ENCODE data around the gene IZUMO1.
"Not testable (repeated sequence)": the region's sequence is repeated elsewhere in the genome, so short reads cannot be mapped to it uniquely, and the experiment has no call there.

The IZUMO1 gene

DNA sequence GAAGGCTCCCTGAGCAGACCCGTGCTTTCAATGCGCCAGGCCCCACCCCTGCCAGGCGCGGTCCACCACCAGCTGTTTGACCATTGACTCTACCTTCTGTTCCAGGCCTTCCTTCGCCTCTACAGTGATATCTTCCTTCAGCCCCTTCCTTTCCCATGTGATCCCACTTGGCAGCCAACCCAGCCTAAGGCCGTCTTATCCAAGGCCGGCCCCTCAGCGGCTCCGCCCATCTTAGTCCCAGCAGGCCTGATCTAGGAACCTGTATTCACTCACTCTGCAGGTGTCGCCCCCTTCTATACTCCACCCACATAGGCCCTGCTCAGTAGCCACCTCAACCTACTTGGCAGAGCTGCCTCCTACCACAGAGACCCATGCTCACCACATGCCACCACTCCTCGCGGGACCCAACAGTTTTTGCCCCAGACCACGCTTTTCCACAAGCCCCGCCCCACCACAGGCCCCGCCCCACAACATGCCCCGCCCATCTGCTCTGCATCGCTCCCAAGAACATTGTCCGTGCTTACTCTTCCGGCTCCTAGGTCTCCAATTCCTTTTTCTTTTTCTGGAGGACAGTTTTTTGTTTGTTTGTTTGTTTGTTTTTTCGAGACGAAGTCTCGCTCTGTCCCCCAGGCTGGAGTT lies 9.2 kb downstream of the IZUMO1 start:
- no peak for DNase-seq (ENCODE audit: low read depth in 2 of 2)

DNA sequence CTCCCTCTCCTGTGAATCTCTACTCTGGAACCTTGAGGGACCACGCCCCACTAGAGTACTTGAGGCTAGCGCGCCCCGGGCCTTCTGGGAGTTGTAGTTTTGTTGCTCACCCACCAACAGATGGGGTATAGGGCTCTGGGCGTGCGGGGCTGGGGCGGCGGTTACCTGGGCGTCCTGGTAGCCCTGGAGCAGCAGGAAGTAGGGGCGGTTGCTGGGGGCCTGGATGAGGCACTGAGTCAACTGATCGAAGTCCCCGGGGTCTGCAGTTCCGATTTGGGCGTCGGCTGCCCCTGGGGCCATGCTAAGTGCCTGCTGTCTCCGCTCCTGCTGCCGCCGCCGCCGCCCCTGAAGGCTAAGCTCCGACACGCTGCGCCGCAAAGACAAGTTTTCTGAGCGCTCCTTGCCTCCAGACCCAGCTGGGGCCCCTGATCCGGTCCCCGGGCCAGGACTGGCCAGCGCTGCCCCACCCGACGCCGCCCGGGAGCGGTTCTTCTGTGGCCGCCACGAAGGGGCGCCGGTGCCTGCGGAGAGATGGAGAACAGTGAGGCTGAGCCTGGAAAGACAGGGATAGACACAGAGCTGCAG lies 11.6 kb downstream of the IZUMO1 start:
- DNase-seq (ENCODE audit: low read depth in 2 of 2), result no peak

DNA sequence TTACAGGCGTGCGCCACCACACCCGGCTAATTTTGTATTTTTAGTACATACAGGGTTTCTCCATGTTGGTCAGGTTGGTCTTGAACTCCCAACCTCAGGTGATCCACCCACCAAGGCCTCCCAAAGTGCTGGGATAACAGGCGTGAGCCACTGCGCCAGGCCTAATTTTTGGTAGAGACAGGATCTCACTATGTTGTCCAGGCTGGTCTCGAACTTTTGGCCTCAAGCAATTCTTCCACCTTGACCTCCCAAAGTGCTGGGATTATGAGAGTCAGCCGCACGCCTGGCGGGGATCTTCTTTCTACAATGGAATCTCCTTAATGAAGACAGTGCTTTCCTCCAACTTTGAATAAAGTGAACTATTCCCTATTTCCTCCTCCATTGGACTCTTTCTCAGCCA lies 12.1 kb downstream of the IZUMO1 start:
- DNase-seq (ENCODE audit: low read depth in 2 of 2), result no peak

DNA sequence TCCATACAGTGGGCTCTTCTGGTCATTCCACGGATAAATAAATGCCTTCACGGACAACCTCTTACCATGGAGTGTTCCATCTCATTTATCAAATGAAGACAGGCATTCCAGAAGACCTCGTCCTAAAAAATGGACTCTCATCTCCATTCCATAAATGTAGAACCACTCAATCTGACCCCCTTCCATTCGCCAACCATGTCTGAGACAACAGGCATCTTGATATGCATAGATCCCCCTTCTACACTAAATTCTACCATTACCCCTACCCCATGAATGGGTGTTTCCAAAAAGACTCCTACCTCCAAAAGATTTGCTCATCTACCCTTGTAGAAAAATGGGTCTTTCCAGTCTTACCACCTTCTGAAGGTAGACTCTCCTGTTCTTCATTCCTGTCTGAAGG lies 15.3 kb downstream of the IZUMO1 start:
- no peak for DNase-seq (ENCODE audit: low read depth in 2 of 2)

DNA sequence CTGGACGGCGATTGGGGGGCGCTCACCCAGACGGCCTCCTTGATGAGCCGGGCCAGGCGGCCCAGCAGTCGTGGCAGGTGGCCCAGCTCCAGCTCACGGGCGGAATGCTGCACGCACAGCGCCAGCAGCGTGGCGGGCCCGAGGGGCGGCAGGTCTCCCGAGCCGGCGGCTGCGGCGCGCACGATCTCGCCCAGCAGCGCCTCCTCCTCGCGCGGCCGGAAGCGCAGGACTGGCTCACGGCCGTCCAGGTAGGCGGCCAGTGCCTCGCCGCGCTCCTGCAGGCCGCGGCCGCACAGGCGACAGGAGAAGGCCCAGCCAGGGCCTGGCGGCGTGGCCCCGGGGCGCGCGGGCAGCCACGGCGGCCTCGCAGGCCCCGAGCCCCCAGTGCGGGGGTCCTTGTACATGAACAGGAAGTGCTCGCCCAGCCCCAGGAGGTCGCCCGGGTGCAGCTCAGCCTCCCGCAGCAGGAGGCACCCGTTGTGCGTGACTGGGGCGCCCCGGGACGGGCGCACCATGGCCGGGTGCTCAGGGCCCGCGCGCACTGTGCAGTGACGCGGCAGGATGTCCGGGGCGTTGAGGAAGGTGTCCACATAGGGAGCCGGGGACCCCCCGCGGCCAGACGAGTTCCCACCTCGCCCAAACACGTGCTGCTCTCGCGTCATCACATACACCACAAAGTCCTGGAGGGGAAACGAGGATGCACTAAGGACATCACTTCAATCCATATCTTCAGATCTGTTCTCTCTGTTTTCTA lies 17.6 kb downstream of the IZUMO1 start:
- DNase-seq (ENCODE audit: low read depth in 2 of 2), result no peak

DNA sequence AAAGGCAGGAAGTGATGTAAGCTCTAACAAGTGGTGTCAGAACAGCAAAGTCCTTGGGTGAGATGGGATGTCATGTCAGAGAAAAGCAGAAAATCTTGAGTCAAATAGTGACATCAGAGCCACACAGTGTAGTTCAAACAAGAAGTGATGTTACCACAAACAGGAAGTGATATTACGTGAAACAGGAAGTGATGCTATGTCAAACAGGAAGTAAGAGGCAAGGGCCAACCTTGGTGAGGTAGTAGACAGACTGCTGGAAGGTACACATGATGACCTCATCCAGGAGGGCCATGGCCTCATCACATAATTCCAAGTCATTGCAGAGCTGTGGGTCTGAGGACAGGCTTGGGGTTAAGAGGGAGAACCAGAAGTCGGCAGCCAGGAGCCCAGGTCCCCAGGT lies 20.2 kb downstream of the IZUMO1 start:
- no peak for DNase-seq (ENCODE audit: low read depth in 2 of 2)

DNA sequence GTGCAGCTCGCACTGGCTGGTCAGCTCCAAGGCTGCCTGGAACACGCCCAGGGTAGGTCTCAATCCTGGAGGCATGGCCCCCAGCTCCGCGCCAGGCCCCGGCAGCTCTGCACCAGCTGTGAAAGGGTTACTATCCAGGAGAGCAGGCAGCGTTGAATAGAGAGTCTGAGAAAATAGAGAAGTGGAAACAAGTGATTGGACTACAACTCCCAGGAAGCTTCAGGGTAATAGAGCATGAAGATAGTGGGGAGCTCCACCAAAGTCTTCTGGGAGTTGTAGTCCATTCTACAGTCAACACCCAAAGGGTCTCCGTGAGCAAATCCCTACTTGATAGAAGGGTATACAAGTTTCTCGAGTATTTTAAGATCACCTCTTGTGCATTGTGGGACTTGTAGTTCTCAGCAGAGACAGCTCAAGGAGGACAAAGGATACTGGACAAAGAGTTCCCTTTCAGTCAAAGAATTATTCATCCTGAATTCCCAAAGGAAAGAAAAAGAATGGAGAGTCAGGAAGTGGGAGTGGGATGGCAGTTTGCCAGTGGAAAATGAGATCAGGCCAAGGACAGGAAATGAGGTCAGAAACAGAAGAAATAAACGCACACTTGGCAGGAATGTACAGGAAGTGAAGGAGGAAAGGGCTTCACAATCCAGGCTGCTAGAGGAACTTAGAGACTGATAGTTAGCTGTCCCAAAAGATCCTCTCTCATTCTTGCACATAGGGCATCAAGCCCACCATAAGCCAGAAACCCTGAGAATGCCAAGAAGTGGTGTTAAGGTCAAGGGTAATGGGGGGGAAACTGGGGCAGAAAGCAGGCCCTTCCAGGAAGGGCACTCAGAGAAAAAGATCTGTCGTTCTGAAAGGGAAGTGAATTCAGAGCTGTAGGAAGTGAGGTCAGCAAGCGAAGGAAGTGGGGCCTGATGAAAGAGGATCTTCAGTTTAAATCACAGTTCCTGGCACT lies 21.6 kb downstream of the IZUMO1 start:
- DNase-seq (ENCODE audit: low read depth in 2 of 2), result no peak

DNA sequence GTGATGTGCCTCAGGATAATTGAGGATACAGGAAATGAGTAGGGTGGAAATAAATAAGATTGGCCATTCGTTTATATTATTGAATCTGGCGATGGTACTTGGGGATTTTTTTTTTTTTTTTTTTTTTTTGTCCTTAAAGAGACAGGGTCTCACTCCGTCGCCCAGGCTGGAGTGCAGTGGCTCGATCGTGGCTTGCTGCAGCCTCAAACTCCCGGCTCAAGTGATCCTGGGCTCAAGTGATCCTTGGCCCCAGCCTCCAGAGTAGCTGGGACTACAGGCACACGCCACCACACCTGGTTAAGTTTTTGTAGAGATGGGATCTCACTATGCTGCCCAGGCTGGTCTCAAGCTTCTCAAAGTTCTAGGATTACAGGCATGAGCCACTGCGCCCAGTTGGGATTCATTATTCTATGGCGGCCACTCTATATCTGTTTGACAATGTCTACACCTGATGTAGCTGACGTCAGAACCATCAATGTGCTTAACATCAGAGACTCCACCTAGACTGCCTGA lies 24.5 kb downstream of the IZUMO1 start:
- DNase-seq (ENCODE audit: low read depth in 2 of 2), result no peak

DNA sequence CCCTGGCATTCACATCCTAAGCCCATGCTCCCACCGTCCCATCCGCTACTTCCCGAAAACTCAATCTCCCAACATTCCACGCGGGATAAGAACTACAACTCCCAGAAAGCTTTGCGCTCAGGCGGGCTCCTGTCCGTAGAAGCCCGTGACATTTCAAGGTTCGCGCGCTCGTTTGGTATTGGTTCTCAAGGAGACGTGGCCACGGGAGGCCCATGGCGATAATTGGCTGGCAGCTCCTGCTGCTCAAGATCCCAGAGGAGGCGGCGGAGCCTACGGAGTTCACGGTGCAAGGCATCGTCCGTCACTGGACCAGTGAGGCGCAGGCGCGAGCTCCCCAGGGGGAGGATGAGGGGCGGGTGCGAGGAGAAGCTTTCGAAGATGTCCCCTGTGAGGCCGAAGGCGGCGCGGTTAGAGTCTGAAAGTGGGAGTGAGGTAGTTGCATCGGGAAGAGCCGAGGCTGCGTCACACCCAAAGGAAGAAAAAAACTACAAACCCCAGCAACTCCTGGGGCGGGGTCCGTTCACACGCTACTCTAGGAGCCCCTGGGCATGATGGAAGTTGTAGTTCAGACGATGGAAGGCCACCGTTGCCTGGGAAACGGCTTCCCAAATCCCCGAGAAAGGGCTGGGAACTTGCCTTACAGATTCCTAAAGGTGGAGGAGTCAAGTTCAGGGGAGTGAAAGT lies 26.0 kb downstream of the IZUMO1 start:
- DNase-seq (ENCODE audit: low read depth in 2 of 2), result peak; percentile 70 to 80

DNA sequence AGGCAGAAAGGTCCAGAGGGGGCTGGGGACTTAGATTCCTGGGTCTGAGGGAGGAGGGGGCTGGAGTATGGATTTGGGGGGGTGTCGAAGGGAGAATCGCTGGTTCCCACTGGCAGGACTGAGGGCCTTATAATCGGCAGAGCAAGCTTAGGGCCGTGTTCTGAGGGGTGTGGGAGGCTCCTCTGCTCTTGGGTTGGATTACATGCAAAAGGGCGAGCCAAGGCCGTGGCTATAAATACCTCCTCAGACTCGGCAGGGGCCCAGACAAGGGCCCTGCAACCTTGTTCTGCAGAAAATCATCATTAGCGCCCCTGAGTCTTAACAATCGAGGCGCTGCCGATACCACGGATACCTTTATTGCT lies 26.5 kb downstream of the IZUMO1 start:
- no peak for DNase-seq (ENCODE audit: low read depth in 2 of 2)

DNA sequence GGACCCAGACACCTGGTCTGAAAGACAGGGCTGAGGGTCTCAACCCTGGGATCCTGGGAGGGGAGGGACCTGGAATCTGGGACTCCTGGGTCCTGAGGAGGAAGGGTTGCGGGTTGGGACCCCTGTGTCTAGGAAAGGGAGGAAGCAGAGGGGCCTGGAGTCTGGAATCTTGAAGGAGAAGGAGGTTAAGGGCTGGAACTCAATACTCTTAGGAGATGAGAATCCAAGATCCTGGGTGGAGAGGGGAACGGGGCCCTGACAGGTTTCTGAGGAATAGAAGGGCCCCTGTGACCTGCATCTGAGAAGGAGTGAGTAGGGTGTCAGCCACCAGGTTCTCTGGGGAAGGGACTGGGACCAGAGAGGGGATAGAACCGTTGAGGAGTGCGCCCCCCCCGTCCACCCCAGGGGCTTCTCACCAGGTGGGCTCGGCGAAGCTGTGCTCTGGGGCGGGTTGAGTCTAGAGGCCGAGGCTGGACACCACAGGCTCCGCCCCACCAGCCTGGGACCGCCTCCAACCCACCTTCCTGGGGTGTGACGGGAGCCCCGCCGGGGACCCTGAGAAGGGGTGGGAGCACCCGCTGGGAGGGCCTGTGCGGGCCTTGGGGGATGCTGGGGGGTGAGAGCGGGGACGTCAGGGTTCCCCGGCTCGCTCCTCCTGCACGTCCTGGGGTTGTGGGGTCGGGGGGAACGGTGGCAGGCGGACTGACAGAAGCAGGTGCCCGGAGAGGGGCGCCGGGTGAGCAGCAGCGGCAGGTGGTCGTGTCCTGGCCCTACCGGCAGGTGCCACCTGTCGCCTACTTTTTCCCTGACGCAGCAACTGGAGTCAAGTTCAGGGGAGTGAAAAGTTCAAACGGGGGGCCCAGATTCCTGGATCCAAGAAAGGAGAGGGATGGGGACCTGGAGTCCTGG lies 27.2 kb downstream of the IZUMO1 start, which contains the start of gene MAMSTR:
TSS of gene MAMSTR (minus strand) at position 463 of the 909 bp plus-strand sequence. CDS start 694 bp downstream, outside the sequence.
- no peak for DNase-seq (ENCODE audit: low read depth in 2 of 2)

DNA sequence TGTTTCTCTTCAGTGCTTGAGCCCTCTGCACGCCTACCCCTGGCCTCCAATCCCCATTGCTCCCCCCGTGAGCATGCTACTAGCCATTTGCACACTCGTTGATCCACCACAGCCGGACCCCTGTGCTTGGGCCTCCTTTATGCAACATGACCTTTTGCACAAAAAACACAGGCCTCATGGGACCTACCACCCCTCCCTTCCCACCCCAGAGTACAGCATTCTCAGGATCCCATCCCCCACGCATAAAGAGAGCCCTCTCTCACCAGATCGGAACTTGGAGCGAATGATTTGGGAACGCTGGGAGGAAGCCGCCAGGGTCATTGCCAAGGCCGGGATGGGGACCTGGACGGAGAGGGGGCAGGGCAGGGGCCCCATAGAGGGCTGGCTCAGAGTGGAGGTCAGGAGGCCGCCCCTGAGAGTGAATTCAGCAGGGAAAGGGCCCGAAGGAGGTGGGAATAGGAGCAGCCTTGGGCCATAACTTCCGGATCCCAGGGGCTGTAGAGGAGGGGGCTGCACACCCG lies 27.9 kb downstream of the IZUMO1 start:
- no peak for DNase-seq (ENCODE audit: low read depth in 2 of 2)

DNA sequence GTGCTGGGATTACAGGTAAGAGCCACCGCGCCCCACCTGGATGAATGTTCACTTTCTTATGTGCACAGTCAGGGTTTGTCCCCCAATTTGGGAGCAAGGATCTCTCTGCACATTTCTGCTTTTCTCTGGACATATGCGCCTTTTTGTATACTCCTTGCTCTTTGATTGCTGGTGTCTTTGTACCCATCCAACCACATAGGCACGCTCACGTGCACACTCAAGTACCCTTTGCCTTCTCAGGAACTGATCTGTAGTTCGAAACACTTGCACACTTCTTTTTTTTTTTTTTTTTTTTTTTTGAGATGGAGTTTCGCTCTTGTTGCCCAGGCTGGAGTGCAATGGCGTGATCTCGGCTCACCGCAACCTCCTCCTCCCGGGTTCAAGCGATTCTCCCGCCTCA lies 28.6 kb downstream of the IZUMO1 start:
- not testable (repeated sequence) for DNase-seq (ENCODE audit: low read depth in 2 of 2)

DNA sequence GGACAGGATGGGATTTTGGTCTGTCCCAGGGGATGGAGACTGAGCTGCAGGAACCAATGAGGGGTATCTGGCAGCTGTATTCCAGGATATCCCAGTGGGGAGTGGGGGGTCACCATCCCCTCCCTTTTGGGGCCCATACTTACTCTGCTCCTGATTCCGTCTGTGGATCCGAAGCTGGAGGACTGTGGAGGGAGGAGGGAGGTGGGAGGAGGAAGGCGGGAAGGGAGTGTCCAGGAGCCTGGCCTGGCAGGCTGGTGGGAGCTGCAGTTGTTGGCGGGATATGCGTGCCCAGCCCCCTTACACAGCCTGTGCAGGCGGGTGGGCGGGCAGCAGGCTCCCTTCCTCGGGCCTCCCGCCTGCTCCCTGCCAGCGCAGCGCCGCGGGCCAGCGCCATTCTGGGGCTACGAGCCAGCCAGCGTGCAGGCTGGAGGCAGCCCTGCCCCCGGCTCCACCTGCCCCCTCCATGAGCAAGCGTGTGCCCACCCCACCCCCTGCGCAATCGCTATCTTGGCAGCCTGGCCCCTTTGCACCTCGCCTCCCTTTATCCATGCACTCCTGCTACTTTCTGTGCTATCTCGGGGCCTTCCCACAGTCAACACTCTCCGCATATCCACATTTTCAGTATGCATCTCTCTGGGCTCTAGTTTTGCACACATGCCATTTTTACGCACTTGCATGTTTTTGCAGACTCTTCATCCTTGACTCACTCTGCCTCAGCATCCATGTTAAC lies 30.0 kb downstream of the IZUMO1 start:
- no peak for DNase-seq (ENCODE audit: low read depth in 2 of 2)

DNA sequence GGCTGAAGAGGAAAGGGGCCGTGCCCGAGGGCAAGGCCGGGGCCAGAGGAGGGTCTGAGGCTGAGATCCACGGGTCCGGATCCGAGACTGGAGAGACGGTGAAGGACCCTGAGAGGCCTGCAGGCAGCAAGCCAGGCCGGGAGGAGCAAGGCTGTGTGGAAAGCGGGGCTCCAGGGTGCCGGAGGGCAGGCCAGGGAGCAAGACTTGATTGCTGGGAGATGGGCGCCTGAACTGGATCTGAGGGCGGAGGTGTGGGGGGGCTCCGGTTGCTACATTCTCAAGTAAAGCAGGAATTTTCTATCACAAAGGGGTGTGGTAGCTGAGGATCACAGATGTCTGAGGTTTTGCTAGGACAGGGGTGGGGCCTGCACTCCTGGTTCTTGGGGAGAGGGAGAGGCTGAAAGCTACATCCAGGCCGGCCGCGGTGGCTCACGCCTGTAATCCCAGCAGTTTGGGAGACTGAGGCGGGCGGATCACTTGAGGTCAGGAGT lies 31.0 kb downstream of the IZUMO1 start:
- DNase-seq (ENCODE audit: low read depth in 2 of 2), result no peak

DNA sequence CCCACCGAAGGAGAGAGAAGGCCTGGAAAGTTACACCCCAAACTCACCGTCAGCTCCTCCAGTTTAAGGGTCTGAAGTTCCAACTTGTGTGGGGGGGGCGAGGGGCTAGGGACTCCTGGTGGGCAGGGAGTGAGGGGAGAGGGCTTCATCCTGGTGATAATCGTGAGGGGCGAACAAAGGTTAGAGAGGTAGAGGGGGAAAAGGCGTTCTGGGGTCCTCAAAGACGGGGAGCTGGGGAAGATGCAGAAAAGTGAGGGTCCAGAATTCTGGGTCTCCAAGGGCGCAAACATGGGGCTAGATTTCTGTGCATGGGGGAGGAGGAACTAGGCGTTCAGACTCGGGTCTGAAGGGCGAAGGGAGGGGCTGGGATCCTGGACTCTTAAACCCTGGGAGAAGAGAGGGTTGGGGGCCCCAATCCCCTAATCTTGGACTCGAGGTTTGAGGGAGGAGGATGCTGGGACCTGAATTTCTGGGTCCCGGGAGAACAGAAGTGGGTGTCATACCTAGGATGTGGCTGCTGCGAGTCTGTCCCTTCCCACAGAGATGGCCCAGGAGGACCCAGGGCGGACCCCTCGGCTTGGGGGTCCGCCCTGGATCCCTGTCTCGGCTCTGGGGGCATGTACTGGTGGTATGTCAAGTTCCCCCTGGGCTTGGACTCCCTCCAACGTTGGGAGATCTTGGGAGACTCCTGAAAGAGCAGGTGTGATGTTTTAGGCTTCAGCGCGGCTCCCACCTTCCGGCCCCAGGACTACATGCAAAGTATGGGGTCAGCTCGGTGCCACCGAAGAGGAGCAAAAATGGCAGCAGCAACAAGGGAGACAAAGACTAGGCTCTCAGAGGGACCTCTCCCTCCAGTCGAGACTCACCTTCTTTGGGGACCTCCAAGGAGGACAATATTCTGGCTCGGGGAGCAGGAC lies 31.7 kb downstream of the IZUMO1 start:
- DNase-seq (ENCODE audit: low read depth in 2 of 2), result no peak

DNA sequence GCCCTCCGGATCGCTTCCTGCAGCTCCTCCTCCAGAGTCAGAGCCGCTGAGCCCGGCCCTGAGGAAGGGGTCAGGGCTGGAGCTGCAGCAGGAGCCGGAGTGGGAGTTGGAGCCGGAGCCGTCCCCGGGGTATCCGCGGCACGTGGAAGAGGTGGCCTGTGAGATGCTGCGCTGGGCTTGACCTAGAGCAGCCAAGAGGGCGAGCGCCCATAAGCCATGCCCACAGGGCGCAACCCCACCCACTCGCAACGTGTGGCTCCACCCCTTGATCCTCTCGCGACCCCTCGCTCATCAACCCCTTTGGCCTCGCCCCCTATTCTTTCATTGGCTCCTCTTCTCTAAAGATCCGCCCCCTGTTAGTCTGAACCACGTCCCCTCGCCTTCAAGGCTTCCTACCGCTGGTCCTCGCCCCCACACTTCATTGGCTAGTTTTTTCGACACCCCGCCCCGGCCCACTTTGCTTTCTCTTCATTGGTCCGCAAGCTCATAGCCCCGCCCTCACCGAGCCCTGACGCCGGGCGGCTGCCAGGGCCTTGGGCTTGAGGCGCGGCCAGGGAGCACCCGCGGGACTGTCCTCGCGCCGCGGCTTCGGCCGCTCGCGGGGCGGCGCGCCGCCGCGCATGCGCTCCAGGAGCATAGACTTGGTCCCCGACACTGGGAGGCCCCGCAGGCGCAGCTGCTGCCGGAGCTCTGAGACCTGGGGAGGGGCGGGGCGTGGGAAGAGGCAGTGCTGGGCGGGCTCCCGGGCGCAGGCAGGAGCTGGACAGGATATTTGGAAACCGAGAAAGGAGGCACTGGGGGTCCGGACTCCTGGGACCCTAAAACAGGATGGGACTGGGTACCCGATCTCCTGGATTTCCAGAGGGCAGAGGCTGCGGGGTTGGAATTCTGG lies 32.6 kb downstream of the IZUMO1 start:
- peak; percentile 89 to 92 for DNase-seq (ENCODE audit: low read depth in 2 of 2)
